CD4-positive, alpha-beta memory T cell (primary cell): ENCODE data around the gene ZNF574. TPM values are rescaled to one million over a fixed set of nuclear protein-coding genes. Genes with fewer than 3 reads are reported as not detected.

Experiments
- CTCF ChIA-PET: fragments of 350-600 bp; sonication (Branson Sonifier 250); formaldehyde crosslinking; loops from one replicate; lab custom pipeline; 2021; ENCODE audit warnings: inconsistent platforms; ENCODE audit not compliant: partially characterized antibody; lab: Charles Lee
- POLR2A ChIA-PET: fragments of 350-600 bp; sonication (Branson Sonifier 250); formaldehyde crosslinking; loops from one replicate; lab custom pipeline; 2021; ENCODE audit not compliant: partially characterized antibody; lab: Charles Lee
- DNase-seq, 5 donors: peaks; one replicate each; pipeline versions ENCODE4 v3.0.0 to v3.0.0-alpha.2; 2020 to 2022; ENCODE audit warnings: mixed read lengths in 1 of 5
- H3K27ac ChIP-seq: one replicate; pipeline ENCODE4 v1.7.0; 2013; ENCODE audit warnings: low read depth, low read length
- H3K27me3 ChIP-seq: 2 replicates; pipeline ENCODE4 v1.7.0; 2013; ENCODE audit warnings: mild to moderate bottlenecking, low read length, moderate library complexity; ENCODE audit not compliant: insufficient read depth
- H3K36me3 ChIP-seq: 2 replicates; pipeline ENCODE4 v1.7.0; 2013; ENCODE audit warnings: mild to moderate bottlenecking, low read length, moderate library complexity; ENCODE audit not compliant: insufficient read depth
- H3K4me1 ChIP-seq: 2 replicates; pipeline ENCODE4 v1.7.0; 2013; ENCODE audit warnings: mild to moderate bottlenecking, low read length, moderate library complexity; ENCODE audit not compliant: insufficient read depth
- H3K4me3 ChIP-seq, 2 donors: one replicate each; pipeline ENCODE4 v1.7.0; 2013; ENCODE audit warnings: low read length in 2 of 2, mild to moderate bottlenecking in 1 of 2
- H3K9me3 ChIP-seq, 2 donors: one replicate each; pipeline ENCODE4 v1.7.0; 2013; ENCODE audit warnings: low read length in 2 of 2, control low read depth in 1 of 2; ENCODE audit not compliant: control insufficient read depth in 1 of 2
- H3K27ac Mint-ChIP-seq, 7 donors: one replicate each; pipeline ENCODE4 v1.8.0; 2020 to 2021; ENCODE audit warnings: mixed read lengths in 7 of 7, mild to moderate bottlenecking in 6 of 7, inconsistent platforms in 3 of 7, moderate library complexity in 3 of 7
- H3K27me3 Mint-ChIP-seq, 2 donors: one replicate each; pipeline ENCODE4 v1.8.0; 2020 to 2021; ENCODE audit warnings: mixed read lengths in 2 of 2
- H3K36me3 Mint-ChIP-seq, 2 donors: one replicate each; pipeline ENCODE4 v1.8.0; 2020 to 2021; ENCODE audit warnings: mixed read lengths in 2 of 2, inconsistent platforms in 1 of 2, mild to moderate bottlenecking in 1 of 2
- H3K4me1 Mint-ChIP-seq, 4 donors: one replicate each; pipeline ENCODE4 v1.8.0; 2020 to 2021; ENCODE audit warnings: mixed read lengths in 4 of 4, mild to moderate bottlenecking in 1 of 4
- H3K4me3 Mint-ChIP-seq, 8 donors: one replicate each; pipeline ENCODE4 v1.8.0; 2020 to 2021; ENCODE audit warnings: mixed read lengths in 8 of 8, mild to moderate bottlenecking in 7 of 8, moderate library complexity in 6 of 8, inconsistent platforms in 3 of 8
- H3K9me3 Mint-ChIP-seq, 8 donors: one replicate each; pipeline ENCODE4 v1.8.0; 2020 to 2021; ENCODE audit warnings: mixed read lengths in 8 of 8, mild to moderate bottlenecking in 5 of 8, inconsistent platforms in 3 of 8, moderate library complexity in 1 of 8
- intact Hi-C: fragments of 100-400 bp; cut with micrococcal nuclease; formaldehyde crosslinking; loops from one replicate; pipeline ENCODE4 v1.15.1; 2023
- polyA plus RNA-seq, 2 donors: library from polyadenylated mRNA; unstranded; fragments of 300-500 nt; fragmentation: Illumina TruSeq; gene quantifications; one replicate each; pipeline ENCODE4 v1.2.3, GENCODE V29; 2021
- total RNA-seq, 2 experiments: library from RNA; stranded (reverse); gene quantifications; one replicate each; pipeline ENCODE4 v1.2.3, GENCODE V29; 2021

ZNF574 gene
- total and polyA plus RNA-seq, 4 experiments from 2014 or later: 14.8 to 26.0 (median 24.8) TPM

DNA sequence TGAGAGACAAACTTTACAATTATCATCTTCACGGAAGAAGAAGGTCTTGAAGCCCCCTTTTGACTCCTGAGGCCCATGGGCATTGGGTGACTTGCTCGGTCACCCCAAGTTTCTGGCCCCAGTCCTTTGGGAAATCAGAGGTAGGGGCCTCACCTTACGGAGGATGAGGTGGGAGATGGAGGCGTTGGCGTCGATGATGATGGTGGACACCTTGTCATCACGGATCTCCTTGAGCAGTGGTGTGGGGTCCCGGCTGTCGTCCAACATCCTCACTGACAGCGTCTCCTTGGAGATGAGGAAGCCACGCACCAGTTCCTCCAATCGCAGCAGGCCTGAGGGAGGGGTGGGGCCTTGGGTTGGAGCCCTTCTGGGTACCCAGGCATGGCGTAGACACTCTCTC is 16.8 kb upstream of the ZNF574 start:
- Mint-ChIP-seq H3K27me3 (peaks cover 1 to 10% of the 10 kb centered on the region in 2 donors), H3K27ac (no peak overlapping the region), H3K36me3 (no peaks in the 10 kb centered on the region), H3K4me3 (no peak overlapping the region), H3K4me1 (no peaks in the 10 kb centered on the region), H3K9me3 (no peaks in the 10 kb centered on the region)
- intact Hi-C loops: no loop called here
- no peaks in the 10 kb centered on the region for H3K36me3 ChIP-seq
- H3K4me1 ChIP-seq: no peaks in the 10 kb centered on the region
- ChIA-PET POLR2A (no interaction called here), CTCF (interaction anchor here (1.9 kb wide), 1 partner anchor 24 kb away, joined by 6 read pairs; no protein-coding TSS in a partner anchor)
- H3K4me3 ChIP-seq: no peak overlapping the region
- no peaks in the 10 kb centered on the region for H3K27me3 ChIP-seq
- DNase-seq: no peak
- no peak overlapping the region for H3K27ac ChIP-seq
- H3K9me3 ChIP-seq: no peaks in the 10 kb centered on the region

DNA sequence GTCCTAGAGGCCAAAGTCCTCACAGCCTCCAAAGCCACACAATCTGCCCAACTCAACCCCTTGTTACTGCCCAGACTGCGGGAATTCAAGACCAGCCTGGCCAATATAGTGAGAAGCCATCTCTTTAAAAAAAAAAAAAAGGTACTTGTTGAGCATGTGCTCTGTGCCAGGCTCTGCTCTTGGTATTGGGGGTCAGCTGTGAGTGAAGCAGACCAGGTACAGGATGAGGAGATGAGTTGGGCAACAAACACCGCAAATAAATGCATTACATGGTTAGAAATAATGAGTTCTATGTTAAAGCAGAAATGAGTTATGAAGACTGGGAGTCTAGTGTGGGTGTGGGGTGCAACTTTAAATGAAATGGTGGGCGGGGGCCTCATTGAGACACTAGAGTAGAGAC is 15.8 kb upstream of the ZNF574 start:
- DNase-seq: no peak
- intact Hi-C loops: no loop called here
- no peaks in the 10 kb centered on the region for H3K9me3 Mint-ChIP-seq
- H3K27ac ChIP-seq: no peak overlapping the region
- no peak overlapping the region for H3K4me3 ChIP-seq
- H3K27ac Mint-ChIP-seq: no peak overlapping the region
- ChIA-PET POLR2A (no interaction called here), CTCF (no interaction called here)
- H3K4me1 Mint-ChIP-seq: no peaks in the 10 kb centered on the region
- H3K4me3 Mint-ChIP-seq: no peak overlapping the region
- H3K4me1 ChIP-seq: no peaks in the 10 kb centered on the region
- H3K36me3 ChIP-seq: no peaks in the 10 kb centered on the region
- H3K36me3 Mint-ChIP-seq: no peaks in the 10 kb centered on the region
- peaks cover 7 to 10% of the 10 kb centered on the region in 2 donors for H3K27me3 Mint-ChIP-seq
- no peaks in the 10 kb centered on the region for H3K27me3 ChIP-seq
- no peaks in the 10 kb centered on the region for H3K9me3 ChIP-seq

DNA sequence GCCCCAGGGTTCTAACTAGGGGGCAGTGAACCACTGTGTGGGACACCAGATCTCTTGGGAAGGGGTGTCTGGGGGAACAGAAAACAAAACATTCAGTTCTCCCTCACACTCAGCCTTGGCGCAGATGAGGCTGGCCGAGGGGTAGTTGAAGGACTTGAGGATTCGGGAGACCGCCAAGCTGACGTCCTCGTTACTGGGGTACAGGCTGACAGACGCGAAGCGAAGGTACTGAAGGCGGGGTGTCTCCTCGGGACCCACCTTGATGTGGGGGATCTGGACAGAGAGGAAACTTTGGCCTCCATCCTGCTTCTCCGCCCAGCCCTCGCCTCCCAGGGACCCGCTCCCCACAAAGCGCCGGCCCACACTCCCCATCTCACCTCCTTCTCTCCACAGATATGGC is 13.6 kb upstream of the ZNF574 start:
- Histone ChIP-seq H3K27me3 (peaks cover 9% of the 10 kb centered on the region), H3K27ac (no peak overlapping the region), H3K4me3 (no peak overlapping the region), H3K4me1 (peaks cover 5% of the 10 kb centered on the region), H3K9me3 (no peaks in the 10 kb centered on the region), H3K36me3 (no peaks in the 10 kb centered on the region)
- ChIA-PET POLR2A (no interaction called here), CTCF (no interaction called here)
- H3K27ac Mint-ChIP-seq: no peak overlapping the region
- H3K4me1 Mint-ChIP-seq: no peaks in the 10 kb centered on the region
- no peak for DNase-seq
- H3K36me3 Mint-ChIP-seq: no peaks in the 10 kb centered on the region
- intact Hi-C loops: no loop called here
- peaks cover 7 to 10% of the 10 kb centered on the region in 2 donors for H3K27me3 Mint-ChIP-seq
- no peak overlapping the region for H3K4me3 Mint-ChIP-seq
- no peaks in the 10 kb centered on the region for H3K9me3 Mint-ChIP-seq

DNA sequence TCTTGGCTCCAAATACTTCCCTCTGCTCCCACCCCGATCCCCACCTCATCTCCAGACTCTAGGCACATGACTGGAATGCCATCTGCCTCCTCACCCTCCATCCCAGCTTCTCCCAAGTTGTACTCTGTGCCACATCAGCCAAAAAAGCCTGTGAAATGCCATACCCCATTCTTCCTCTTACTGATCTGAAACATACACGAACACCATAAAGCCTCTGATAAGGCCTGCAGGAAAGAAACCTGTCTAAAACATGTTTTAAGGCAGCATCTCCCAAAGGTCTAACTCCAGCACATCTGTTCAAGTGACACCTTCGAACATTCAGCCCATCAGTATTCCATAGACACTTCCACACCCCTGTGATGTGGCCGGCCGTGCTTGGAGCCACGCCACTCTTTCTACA is 11.5 kb upstream of the ZNF574 start:
- H3K4me1 Mint-ChIP-seq: no peaks in the 10 kb centered on the region
- POLR2A ChIA-PET: interaction anchor here (0.5 to 1.0 kb wide), 2 partner anchors 181 to 391 kb away, joined by 3 to 4 read pairs; no protein-coding TSS in a partner anchor
- Histone ChIP-seq H3K4me3 (no peak overlapping the region), H3K27me3 (peaks cover 11% of the 10 kb centered on the region), H3K9me3 (no peaks in the 10 kb centered on the region), H3K27ac (no peak overlapping the region), H3K4me1 (peaks cover 5% of the 10 kb centered on the region), H3K36me3 (no peaks in the 10 kb centered on the region)
- no peaks in the 10 kb centered on the region for H3K36me3 Mint-ChIP-seq
- H3K9me3 Mint-ChIP-seq: no peaks in the 10 kb centered on the region
- H3K27me3 Mint-ChIP-seq: peaks cover 7 to 10% of the 10 kb centered on the region in 2 donors
- CTCF ChIA-PET: no interaction called here
- no peak for DNase-seq
- H3K4me3 Mint-ChIP-seq: no peak overlapping the region
- intact Hi-C loops: no loop called here
- H3K27ac Mint-ChIP-seq: no peak overlapping the region

DNA sequence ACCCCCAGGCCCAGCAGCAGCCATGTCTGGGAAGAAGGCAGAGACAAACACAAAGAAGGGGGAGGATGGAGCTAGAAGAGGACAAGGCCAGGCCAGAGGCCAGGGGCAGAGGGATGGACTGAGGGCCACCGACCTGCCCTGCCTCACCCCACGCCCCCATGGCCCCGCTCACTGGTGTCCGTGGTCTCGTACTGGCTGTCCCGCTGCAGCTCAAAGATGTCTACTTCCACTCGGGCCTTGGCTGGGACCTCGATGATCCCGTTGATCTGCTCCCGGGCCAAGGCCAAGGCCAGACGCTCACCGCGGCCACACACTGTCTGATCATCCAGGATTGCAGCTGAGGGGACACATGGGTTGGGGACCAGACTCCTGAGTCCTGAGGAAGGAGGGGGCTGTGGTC is 10.9 kb upstream of the ZNF574 start:
- intact Hi-C loops: no loop called here
- Histone ChIP-seq H3K4me3 (no peak overlapping the region), H3K27me3 (peaks cover 11% of the 10 kb centered on the region), H3K36me3 (no peaks in the 10 kb centered on the region), H3K9me3 (no peaks in the 10 kb centered on the region), H3K4me1 (peaks cover 5% of the 10 kb centered on the region), H3K27ac (no peak overlapping the region)
- DNase-seq: no peak
- Mint-ChIP-seq H3K27ac (no peak overlapping the region), H3K36me3 (no peaks in the 10 kb centered on the region), H3K27me3 (peaks cover 6 to 7% of the 10 kb centered on the region in 2 donors), H3K4me1 (no peaks in the 10 kb centered on the region), H3K9me3 (no peaks in the 10 kb centered on the region), H3K4me3 (no peak overlapping the region)
- ChIA-PET POLR2A (interaction anchor here (1.0 kb wide), 1 partner anchor 181 kb away, joined by 3 read pairs; no protein-coding TSS in a partner anchor), CTCF (no interaction called here)

DNA sequence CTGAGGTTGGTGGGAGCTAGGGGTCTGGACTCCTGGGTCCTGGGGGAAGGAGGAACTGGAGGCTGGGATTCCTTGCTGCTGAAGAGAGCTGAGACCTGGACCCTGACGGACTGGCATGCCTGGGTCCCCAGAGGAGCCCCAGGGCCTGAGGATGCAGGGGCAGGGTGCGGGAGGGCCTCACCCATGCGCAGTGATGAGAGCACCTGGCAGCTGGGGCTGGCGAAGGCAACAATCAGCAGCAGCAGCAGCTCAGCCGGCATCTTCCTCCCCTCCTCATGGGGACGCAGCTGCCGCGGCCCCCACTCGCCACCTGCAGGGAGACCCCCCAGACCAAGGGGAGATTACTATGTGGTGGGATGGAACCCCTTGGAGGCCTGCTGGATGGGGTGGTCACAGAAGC is 10.5 kb upstream of the ZNF574 start:
- Histone ChIP-seq H3K4me3 (no peak overlapping the region), H3K9me3 (no peaks in the 10 kb centered on the region), H3K27me3 (peaks cover 11% of the 10 kb centered on the region), H3K36me3 (no peaks in the 10 kb centered on the region), H3K27ac (no peak overlapping the region), H3K4me1 (peaks cover 5% of the 10 kb centered on the region)
- Mint-ChIP-seq H3K36me3 (no peaks in the 10 kb centered on the region), H3K4me1 (no peaks in the 10 kb centered on the region), H3K9me3 (no peaks in the 10 kb centered on the region), H3K27ac (peak overlapping the region in 1 of 7 donors; percentile 56), H3K4me3 (no peak overlapping the region), H3K27me3 (peaks cover 6 to 7% of the 10 kb centered on the region in 2 donors)
- ChIA-PET CTCF (no interaction called here), POLR2A (interaction anchor here (1.0 kb wide), 1 partner anchor 182 kb away, joined by 3 read pairs; no protein-coding TSS in a partner anchor)
- DNase-seq: no peak
- intact Hi-C loops: no loop called here

DNA sequence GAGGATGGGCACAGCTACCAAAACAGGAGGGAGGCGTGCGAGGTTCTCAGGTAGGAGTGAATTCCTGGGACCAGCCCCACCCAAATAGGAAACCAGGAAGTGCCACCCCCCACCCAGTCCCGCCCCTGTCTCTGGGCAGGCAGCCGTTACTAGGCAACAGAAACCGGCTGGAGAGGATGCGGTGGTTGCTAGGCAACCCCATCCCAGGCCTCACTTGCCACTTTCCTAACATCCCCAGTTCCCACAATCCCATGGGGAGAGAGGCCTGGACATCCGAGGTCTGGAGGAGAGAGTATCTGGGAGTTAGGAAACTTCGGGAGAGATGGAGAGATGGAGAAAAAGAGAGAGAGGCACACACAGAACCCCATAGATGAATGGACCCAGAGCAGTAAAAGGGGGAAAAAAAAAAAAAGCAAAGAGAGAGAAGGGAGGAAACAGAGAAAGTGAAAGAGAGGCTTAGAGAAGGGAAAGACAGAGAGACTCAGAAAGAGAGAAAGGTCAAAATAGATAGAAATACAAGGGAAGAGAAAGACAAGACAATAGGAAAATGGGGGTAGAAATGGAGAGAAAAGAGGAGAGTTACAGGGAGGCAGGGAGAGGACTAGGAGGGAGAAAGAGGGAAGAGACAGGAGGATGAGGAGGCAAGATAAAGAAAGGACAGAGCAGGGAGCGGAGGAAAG is 9.8 kb upstream of the ZNF574 start:
- no peaks in the 10 kb centered on the region for H3K36me3 ChIP-seq
- no peak overlapping the region for H3K4me3 ChIP-seq
- no peaks in the 10 kb centered on the region for H3K36me3 Mint-ChIP-seq
- DNase-seq: no peak
- POLR2A ChIA-PET: interaction anchor here (1.0 kb wide), 1 partner anchor 10 kb away, joined by 3 read pairs; the partner anchor contains the start of gene ZNF574
- H3K27ac ChIP-seq: no peak overlapping the region
- peaks cover 5% of the 10 kb centered on the region for H3K4me1 ChIP-seq
- H3K27ac Mint-ChIP-seq: peak overlapping the region in 1 of 7 donors; percentile 56
- H3K9me3 Mint-ChIP-seq: peaks cover 0 to 1% (median 0%) of the 10 kb centered on the region in 8 donors
- H3K4me1 Mint-ChIP-seq: no peaks in the 10 kb centered on the region
- no peaks in the 10 kb centered on the region for H3K9me3 ChIP-seq
- CTCF ChIA-PET: no interaction called here
- intact Hi-C loops: no loop called here
- H3K27me3 ChIP-seq: peaks cover 11% of the 10 kb centered on the region
- peaks cover 6 to 7% of the 10 kb centered on the region in 2 donors for H3K27me3 Mint-ChIP-seq
- H3K4me3 Mint-ChIP-seq: no peak overlapping the region
